Thoracic aorta (tissue), 2 donors: ENCODE measurements around the gene TM9SF3. TPM values are rescaled to one million over a fixed set of nuclear protein-coding genes. Genes with fewer than 3 reads are reported as not detected.

Experiments used
- ATAC-seq: fragments of 150-250 bp; one replicate; pipeline ENCODE4 v1.8.0; 2017; ENCODE audit warnings: low read depth; ENCODE audit not compliant: insufficient number of reproducible peaks, low FRiP score
- DNase-seq: peaks from one replicate; pipeline ENCODE4 v3.0.0-alpha.2; 2020; ENCODE audit warnings: low spot score
- H3K27ac ChIP-seq, 2 donors: fragments of 200-600 bp; sonication (generic); 1 replicate in 1 of 2; 2 replicates in 1 of 2; pipeline ENCODE4 v1.5.1; 2016; ENCODE audit warnings: mild to moderate bottlenecking in 2 of 2, moderate library complexity in 2 of 2
- H3K27me3 ChIP-seq: fragments of 200-600 bp; sonication (generic); replicated peaks from 2 replicates; pipeline ENCODE4 v1.6.0; 2016; ENCODE audit warnings: mild to moderate bottlenecking; ENCODE audit not compliant: insufficient read depth
- H3K36me3 ChIP-seq: fragments of 200-600 bp; sonication (generic); one replicate; pipeline ENCODE4 v1.5.1; 2016
- H3K4me1 ChIP-seq, 2 donors: fragments of 200-600 bp; sonication (generic); 1 replicate in 1 of 2; 2 replicates in 1 of 2; pipeline versions ENCODE4 v1.5.1 to v1.6.0; 2016; ENCODE audit warnings: low read depth in 2 of 2, mild to moderate bottlenecking in 1 of 2; ENCODE audit not compliant: control insufficient read depth in 1 of 2
- H3K4me3 ChIP-seq: fragments of 200-600 bp; sonication (generic); 2 replicates; pipeline ENCODE4 v1.5.1; 2016; ENCODE audit warnings: mild to moderate bottlenecking
- H3K9me3 ChIP-seq: fragments of 200-600 bp; sonication (generic); 2 replicates; pipeline ENCODE4 v1.5.1; 2016
- total RNA-seq, 2 donors: library from RNA; depleted of rRNA; stranded (reverse); fragments of >200 nt; gene quantifications; one replicate each; pipeline versions ENCODE4 v1.1.0 to v1.2.3, GENCODE V29; 2016
- TF ChIP-seq, protein P1 (sequence below): fragments of 200-600 bp; sonication (generic); IDR thresholded peaks from one replicate; pipeline ENCODE4 v1.5.1; 2019; ENCODE audit warnings: antibody characterized with exemption

The TM9SF3 gene
- total RNA-seq, 2 donors from 2014 or later: 68.9 to 125 TPM

DNA sequence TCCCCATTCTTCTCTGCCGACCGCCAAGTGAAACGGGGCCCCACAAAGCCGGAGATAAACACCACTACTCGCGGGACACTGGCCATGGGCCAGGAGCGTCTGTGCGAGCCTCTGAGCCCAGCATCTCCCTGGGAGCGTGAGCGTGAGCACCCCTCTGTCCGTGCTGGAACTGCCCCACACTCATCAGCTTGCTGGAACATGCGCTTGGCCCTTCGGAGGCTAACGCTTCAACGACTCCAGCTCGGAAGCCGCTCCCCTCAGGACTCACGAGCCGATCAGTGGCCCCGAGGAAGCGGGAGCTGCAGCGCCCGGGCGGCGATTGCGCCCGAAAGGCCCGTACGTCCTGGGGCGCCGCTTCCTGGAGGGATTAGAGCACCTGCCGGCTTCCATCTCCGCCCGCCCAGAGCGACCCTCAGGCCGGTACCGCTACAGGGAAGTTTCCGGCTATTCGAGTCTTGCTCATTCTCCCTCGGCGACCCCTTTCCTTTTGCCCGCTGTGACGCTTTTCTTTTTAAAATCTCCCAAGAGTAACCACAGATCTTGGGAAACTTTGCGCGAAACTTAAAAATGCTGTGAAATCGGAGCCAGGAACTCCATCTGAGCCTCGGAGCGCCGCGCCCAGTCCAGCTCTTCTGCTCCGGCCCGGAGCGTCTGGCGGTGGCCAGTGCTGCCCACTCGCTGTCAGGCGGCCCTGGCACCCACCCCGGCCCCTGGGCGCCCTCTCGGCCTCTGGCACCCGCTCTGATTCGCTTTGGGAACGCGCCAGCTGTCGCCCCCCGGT lies 74.1 kb downstream of the TM9SF3 start:
- H3K27me3 ChIP-seq: no peaks in the 10 kb centered on the region
- peaks cover 16 to 22% of the 10 kb centered on the region in 2 donors for H3K4me1 ChIP-seq

DNA sequence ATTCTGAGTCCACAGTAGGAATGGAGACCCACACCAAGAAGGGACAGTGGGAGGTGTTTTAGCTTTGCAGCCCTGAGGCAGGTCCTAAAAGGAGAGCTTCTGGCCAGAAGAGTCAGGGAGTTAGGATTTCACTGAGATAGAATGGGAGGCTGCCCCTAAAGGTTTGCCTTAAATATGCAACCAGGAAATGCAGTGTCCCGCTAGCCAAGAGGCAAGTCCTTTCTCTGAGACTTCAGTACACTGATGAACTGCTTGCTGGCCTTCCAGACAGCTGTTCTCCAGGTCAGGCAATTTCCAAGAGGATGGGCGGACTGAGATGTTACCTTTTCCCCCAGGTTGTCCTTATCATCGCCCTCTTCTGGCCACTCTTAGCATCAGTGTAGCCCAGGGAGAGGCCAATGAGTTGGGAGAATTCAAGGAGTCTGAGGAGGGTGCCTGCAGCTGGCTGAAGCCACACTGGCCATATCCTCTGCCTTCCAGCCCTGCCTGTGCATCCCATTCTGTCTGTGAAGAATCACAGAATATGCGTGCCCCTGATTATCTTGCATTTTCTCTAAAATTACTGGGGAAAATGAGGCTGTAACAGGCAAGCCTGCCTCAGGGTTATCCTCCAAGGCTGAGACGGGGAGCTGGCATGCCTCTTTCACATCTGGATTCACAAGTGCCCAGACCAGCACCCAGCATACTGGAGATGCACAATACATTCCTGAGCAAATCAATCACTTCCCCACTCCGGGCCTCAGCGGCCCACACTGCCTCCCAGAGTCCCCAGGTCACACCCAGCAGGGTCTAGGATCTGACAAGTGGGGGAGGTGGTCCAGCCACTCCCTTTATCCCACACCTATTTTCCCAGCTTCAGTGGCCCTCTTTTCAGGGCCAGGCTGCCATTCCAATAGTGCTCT lies 75.5 kb downstream of the TM9SF3 start:
- no peak for ATAC-seq
- no peak for DNase-seq
- Histone ChIP-seq H3K9me3 (no peaks in the 10 kb centered on the region), H3K4me1 (peaks cover 16 to 22% of the 10 kb centered on the region in 2 donors), H3K27me3 (no peaks in the 10 kb centered on the region), H3K4me3 (no peak overlapping the region), H3K27ac (no peak overlapping the region), H3K36me3 (no peaks in the 10 kb centered on the region)
- TF ChIP-seq, protein P1, sequence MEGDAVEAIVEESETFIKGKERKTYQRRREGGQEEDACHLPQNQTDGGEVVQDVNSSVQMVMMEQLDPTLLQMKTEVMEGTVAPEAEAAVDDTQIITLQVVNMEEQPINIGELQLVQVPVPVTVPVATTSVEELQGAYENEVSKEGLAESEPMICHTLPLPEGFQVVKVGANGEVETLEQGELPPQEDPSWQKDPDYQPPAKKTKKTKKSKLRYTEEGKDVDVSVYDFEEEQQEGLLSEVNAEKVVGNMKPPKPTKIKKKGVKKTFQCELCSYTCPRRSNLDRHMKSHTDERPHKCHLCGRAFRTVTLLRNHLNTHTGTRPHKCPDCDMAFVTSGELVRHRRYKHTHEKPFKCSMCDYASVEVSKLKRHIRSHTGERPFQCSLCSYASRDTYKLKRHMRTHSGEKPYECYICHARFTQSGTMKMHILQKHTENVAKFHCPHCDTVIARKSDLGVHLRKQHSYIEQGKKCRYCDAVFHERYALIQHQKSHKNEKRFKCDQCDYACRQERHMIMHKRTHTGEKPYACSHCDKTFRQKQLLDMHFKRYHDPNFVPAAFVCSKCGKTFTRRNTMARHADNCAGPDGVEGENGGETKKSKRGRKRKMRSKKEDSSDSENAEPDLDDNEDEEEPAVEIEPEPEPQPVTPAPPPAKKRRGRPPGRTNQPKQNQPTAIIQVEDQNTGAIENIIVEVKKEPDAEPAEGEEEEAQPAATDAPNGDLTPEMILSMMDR: peak; percentile 27

More for the DNA sequence above, 74.1 kb downstream of the TM9SF3 start:
- H3K36me3 ChIP-seq: no peaks in the 10 kb centered on the region
- no peak for DNase-seq
- peak overlapping the region; percentile 75 for H3K4me3 ChIP-seq
- TF ChIP-seq, protein P1: no peak
- H3K27ac ChIP-seq: no peak overlapping the region
- ATAC-seq: no peak
- no peaks in the 10 kb centered on the region for H3K9me3 ChIP-seq

DNA sequence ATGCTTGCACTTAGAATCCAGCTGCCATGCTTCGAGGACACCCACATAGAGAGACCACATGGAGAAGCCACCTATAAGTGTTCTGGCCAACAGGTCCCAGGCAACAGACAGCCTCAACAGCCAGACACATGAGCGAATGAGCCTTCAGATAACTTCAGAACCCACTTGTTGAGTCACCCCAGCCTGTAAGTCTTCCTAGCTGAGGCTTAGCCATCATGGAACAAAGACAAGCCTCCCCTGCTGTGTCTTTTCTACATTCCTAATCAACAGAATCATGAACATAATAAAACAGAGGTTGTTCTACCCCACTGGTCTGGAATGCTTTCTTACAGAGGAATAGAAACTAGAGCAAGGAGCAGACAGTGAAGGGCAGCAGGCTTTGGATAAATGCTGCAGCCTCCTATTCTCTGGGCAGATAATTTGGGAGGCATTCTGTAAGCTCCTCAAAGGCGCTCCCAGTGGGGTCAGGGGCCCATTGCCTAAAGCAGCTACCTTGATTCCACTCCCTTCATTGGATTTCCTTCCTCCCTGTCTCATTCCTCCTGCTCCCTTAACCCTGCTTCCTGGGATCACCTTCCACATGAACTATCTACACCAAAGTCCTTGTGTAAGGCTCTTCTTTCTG lies 77.7 kb downstream of the TM9SF3 start:
- Histone ChIP-seq H3K4me3 (no peak overlapping the region), H3K27me3 (no peaks in the 10 kb centered on the region), H3K27ac (no peak overlapping the region), H3K9me3 (no peaks in the 10 kb centered on the region), H3K4me1 (peaks cover 14 to 18% of the 10 kb centered on the region in 2 donors), H3K36me3 (no peaks in the 10 kb centered on the region)
- DNase-seq (no peak), ATAC-seq (no peak)
- TF ChIP-seq, protein P1: no peak

DNA sequence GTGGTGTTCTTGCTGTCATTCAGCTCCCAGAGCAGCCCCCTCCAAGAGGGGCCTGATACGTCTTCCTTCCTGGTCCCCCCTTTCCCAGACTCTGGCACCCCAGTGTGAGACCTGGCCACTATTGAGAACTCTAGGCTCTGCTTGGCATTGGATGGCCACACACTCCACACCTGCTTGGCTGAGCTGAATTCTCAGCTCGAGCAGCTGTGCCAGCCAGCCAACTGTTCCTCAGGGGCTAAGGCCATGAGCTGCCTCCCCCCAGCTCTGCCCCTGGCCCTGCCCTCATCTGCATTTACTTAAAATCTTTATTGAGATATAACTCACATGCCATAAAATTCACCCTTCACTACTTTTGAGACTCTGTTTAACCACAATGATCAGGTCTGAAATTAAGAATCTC lies 79.8 kb downstream of the TM9SF3 start:
- H3K4me3 ChIP-seq: no peak overlapping the region
- H3K36me3 ChIP-seq: no peaks in the 10 kb centered on the region
- no peaks in the 10 kb centered on the region for H3K9me3 ChIP-seq
- H3K27ac ChIP-seq: no peak overlapping the region
- ATAC-seq (no peak), DNase-seq (no peak)
- no peaks in the 10 kb centered on the region for H3K27me3 ChIP-seq
- H3K4me1 ChIP-seq: no peaks in the 10 kb centered on the region
- TF ChIP-seq, protein P1: no peak
